Adrenal gland (tissue), 12 donors: ENCODE measurements around the gene RASSF6. TPM values are rescaled to one million over a fixed set of nuclear protein-coding genes. Genes with fewer than 3 reads are reported as not detected.

Experiments
- DNase-seq, 7 donors: peaks; one replicate each; pipeline ENCODE4 v3.0.0-alpha.2; 2019 to 2020
- H3K27ac ChIP-seq, 5 donors: fragments of 200-600 bp; sonication (generic) in 4 of 5; 1 replicate in 3 of 5; 2 replicates in 2 of 5; pipeline versions ENCODE4 v1.5.1 to v1.8.0; 2016 to 2020; ENCODE audit warnings: mild to moderate bottlenecking in 1 of 5
- H3K27me3 ChIP-seq: fragments of 200-600 bp; 2 replicates; pipeline ENCODE4 v1.8.0; 2021
- H3K36me3 ChIP-seq, 2 donors: fragments of 200-600 bp; replicated peaks in 1 of 2; 1 replicate in 1 of 2; 2 replicates in 1 of 2; pipeline versions ENCODE4 v1.5.1 to v1.8.0; 2018 to 2022
- H3K4me1 ChIP-seq, 2 donors: fragments of 200-600 bp; replicated peaks in 1 of 2; 1 replicate in 1 of 2; 2 replicates in 1 of 2; pipeline versions ENCODE4 v1.5.1 to v1.8.0; 2018 to 2021
- H3K4me3 ChIP-seq, 4 donors: fragments of 200-600 bp; sonication (generic) in 3 of 4; one replicate each; pipeline ENCODE4 v1.5.1; 2016 to 2018
- H3K9me3 ChIP-seq, 3 donors: fragments of 200-600 bp; sonication (generic) in 1 of 3; replicated peaks in 1 of 3; 1 replicate in 2 of 3; 2 replicates in 1 of 3; pipeline versions ENCODE4 v1.5.1 to v1.8.0; 2016 to 2021
- POLR2A ChIP-seq, 2 donors: fragments of 450-650 bp; IDR thresholded peaks; one replicate each; pipeline ENCODE4 v1.6.1; 2017; ENCODE audit warnings: antibody characterized with exemption in 2 of 2, mild to moderate bottlenecking in 2 of 2, moderate library complexity in 1 of 2
- WGBS, 4 donors: extraction: QIAGEN DNeasy Blood & Tissue Kit in 2 of 4; methylation state at CpG; one replicate each; pipeline versions ENCODE4 v1.1.5 to v1.1.7; 2013 to 2017; 5-methylcytosine and 5-hydroxymethylcytosine counted together
- intact Hi-C, 2 donors: fragments of 100-400 bp; cut with DNase I; formaldehyde crosslinking; loops; one replicate each; pipeline versions ENCODE4 v1.14.1 to v1.15.0; 2022 to 2023
- polyA plus RNA-seq, 3 donors: library from polyadenylated mRNA; stranded (reverse); fragments of 200-250 nt in 2 of 3; fragments of 350-450 nt in 1 of 3; fragmentation: Illumina TruSeq in 1 of 3; extraction: RNeasy Lipid Tissue Mini Kit (QIAGEN cat#74804) in 1 of 3; gene quantifications; one replicate each; pipeline ENCODE4 v1.2.3, GENCODE V29; 2013 to 2014
- total RNA-seq, 9 donors: library from RNA; depleted of rRNA in 4 of 9; stranded (reverse); fragments of >200 nt in 4 of 9; fragments of 120-200 nt in 1 of 9; fragmentation: NEBNext Ultra II Directional in 1 of 9; extraction: Animal tissue kit (Norgen Biotek cat#: 25700) in 1 of 9; gene quantifications; one replicate each; pipeline versions ENCODE4 v1.1.0 to v1.2.4, GENCODE V29; 2013 to 2023
- TF ChIP-seq, protein P1 (sequence below), 6 experiments: fragments of 450-650 bp in 4 of 6; fragments of 200-600 bp in 2 of 6; sonication (generic) in 1 of 6; IDR thresholded peaks; 1 replicate in 5 of 6; 2 replicates in 1 of 6; pipeline versions ENCODE4 v1.5.1 to v1.8.0; 2016 to 2021; ENCODE audit warnings: antibody characterized with exemption in 6 of 6, mild to moderate bottlenecking in 2 of 6, moderate library complexity in 1 of 6
- donor health status: healthy with polysubstance abuse.
- donor health status: Bipolar disorder and iron deficiency.
- donor health status: DM: yes; HTN: yes; CAD: no.
- donor health status: DM: no; HTN: no; CAD: no.
- donor health status: DM: no; HTN: no; CAD: no.
- donor health status: DM: yes; HTN: yes; CAD: no.

Gene RASSF6
- total and polyA plus RNA-seq, 12 donors = 0.07 to 0.23 (median 0.13) TPM; not detected in 8

- Histone ChIP-seq H3K4me1 (no peaks in the 10 kb centered on the region), H3K27me3 (no peaks in the 10 kb centered on the region), H3K9me3 (no peaks in the 10 kb centered on the region), H3K27ac (no peak overlapping the region), H3K36me3 (no peaks in the 10 kb centered on the region), H3K4me3 (no peak overlapping the region)
- TF ChIP-seq, protein P1, sequence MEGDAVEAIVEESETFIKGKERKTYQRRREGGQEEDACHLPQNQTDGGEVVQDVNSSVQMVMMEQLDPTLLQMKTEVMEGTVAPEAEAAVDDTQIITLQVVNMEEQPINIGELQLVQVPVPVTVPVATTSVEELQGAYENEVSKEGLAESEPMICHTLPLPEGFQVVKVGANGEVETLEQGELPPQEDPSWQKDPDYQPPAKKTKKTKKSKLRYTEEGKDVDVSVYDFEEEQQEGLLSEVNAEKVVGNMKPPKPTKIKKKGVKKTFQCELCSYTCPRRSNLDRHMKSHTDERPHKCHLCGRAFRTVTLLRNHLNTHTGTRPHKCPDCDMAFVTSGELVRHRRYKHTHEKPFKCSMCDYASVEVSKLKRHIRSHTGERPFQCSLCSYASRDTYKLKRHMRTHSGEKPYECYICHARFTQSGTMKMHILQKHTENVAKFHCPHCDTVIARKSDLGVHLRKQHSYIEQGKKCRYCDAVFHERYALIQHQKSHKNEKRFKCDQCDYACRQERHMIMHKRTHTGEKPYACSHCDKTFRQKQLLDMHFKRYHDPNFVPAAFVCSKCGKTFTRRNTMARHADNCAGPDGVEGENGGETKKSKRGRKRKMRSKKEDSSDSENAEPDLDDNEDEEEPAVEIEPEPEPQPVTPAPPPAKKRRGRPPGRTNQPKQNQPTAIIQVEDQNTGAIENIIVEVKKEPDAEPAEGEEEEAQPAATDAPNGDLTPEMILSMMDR (IDR thresholded peaks at IDR 0.05) = no peak
- no peak for TF ChIP-seq POLR2A (IDR thresholded peaks at IDR 0.05)
- intact Hi-C loops = no loop called here
- no peak for DNase-seq
- WGBS, 4 donors = 69 to 85% (median 74%) methylated on average over 2 of the region's 2 CpGs
Measured at GRCh38 chr4:73533515-73534422, 86.5 kb downstream of the RASSF6 start.

DNA sequence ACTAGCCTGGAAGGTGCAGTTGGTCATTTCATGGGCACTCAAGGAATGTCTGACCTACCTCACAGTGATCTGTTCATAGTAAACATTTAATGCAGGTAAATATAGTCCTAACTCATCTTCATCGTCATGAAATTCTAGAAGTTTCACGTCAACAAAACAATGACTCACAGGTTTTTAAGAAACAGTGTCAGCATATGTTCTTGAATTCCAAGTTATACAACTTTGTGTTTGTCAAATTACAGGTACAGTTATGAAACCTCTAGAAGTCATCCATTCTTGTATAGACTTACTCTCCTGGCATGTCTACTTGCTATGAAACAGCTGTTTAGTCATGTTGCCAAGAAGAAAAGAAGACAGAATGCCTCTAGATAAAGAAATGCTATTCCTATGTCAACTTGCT, 92.1 kb downstream of the RASSF6 start:
- intact Hi-C loops = no loop called here
- H3K27ac ChIP-seq = no peak overlapping the region
- TF ChIP-seq POLR2A (IDR thresholded peaks at IDR 0.05) = no peak
- TF ChIP-seq, protein P1 (IDR thresholded peaks at IDR 0.05) = no peak
- no peak overlapping the region for H3K4me3 ChIP-seq
- no peaks in the 10 kb centered on the region for H3K4me1 ChIP-seq
- H3K9me3 ChIP-seq = no peaks in the 10 kb centered on the region
- WGBS, 4 donors = 77 to 88% (median 81%) methylated on average over 2 of the region's 2 CpGs
- no peaks in the 10 kb centered on the region for H3K27me3 ChIP-seq
- H3K36me3 ChIP-seq = no peaks in the 10 kb centered on the region
- DNase-seq = no peak

DNA sequence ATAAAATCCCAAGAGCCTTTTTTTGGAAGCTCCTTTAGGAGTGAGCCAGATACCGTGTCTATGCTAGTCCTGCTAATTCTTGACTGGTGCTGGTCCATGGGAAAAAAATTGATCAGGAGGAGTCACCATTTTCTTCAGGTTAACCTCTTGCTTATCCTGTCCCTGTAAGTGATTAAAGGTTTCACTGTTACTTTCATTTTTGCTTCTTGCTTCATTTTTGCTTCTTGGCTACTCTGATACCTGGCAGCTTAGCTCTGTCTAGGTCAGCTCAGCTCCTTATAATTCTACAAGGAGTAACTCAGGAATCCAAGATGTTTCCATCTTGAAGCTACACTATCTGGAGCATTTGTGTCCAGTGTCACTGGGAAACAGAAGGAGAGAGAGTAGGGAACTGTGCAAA, 93.0 kb downstream of the RASSF6 start:
- no peaks in the 10 kb centered on the region for H3K9me3 ChIP-seq
- H3K4me1 ChIP-seq = no peaks in the 10 kb centered on the region
- no peak for DNase-seq
- H3K27ac ChIP-seq = no peak overlapping the region
- no peak for TF ChIP-seq POLR2A (IDR thresholded peaks at IDR 0.05)
- TF ChIP-seq, protein P1 (IDR thresholded peaks at IDR 0.05) = no peak
- H3K36me3 ChIP-seq = no peaks in the 10 kb centered on the region
- intact Hi-C loops = no loop called here
- no peaks in the 10 kb centered on the region for H3K27me3 ChIP-seq
- 89 to 96% (median 93%) methylated on average over 1 of the region's 1 CpG for WGBS, 4 donors
- no peak overlapping the region for H3K4me3 ChIP-seq

- Histone ChIP-seq H3K4me1 (no peaks in the 10 kb centered on the region), H3K9me3 (no peaks in the 10 kb centered on the region), H3K27ac (no peak overlapping the region), H3K4me3 (no peak overlapping the region), H3K36me3 (no peaks in the 10 kb centered on the region), H3K27me3 (no peaks in the 10 kb centered on the region)
- TF ChIP-seq POLR2A (IDR thresholded peaks at IDR 0.05) = no peak
- TF ChIP-seq, protein P1 (IDR thresholded peaks at IDR 0.05) = no peak
- no peak for DNase-seq
- intact Hi-C loops = no loop called here
- 43 to 68% (median 54%) methylated on average over 1 of the region's 1 CpG for WGBS, 4 donors
Measured at GRCh38 chr4:73525611-73526010, 94.6 kb downstream of the RASSF6 start.
